ENCODE measurements around the gene IFT25.
A peak's percentile ranks its signal among the peaks of the same experiment; 100 is the strongest.

- TF ChIP-seq CTCF (IDR thresholded peaks at IDR 0.05) (peak in 1 of 5 experiments; percentile 8), POLR2A (IDR thresholded peaks at IDR 0.05) (peak; percentile 60 to 77), EP300 (IDR thresholded peaks at IDR 0.05) (peak in 1 of 2 donors; percentile 85)
Observed at GRCh38 chr1:53945433-53946251, at the start of gene IFT25.

Data from tibial nerve (tissue), 4 donors.